HepG2 (cell line): ENCODE data around the gene CORO7. TPM values are rescaled to one million over a fixed set of nuclear protein-coding genes. Genes with fewer than 3 reads are reported as not detected.

ENCODE experiments used
- ATAC-seq: fragments of 200-7000 bp; cut with Tn5 transposase; 3 replicates; pipeline ENCODE4 v1.9.1; 2020; ENCODE audit warnings: mild to moderate bottlenecking, moderate library complexity
- BruUV-seq: library from RNA; stranded (reverse); fragments of 400-500 nt; replicated peaks from 2 replicates; lab custom pipeline; 2021; lab: Mats Ljungman, UMichigan
- CTCF ChIA-PET: fragments of 300-600 bp; formaldehyde crosslinking; extraction: SDS; loops from one replicate; lab custom pipeline; 2021; ENCODE audit warnings: low total read pairs, inconsistent platforms, low intra/inter-chr PET ratio; lab: Yijun Ruan, JAX
- POLR2A ChIA-PET: fragments of 350-600 bp; sonication (Branson Sonifier 250); formaldehyde crosslinking; loops from one replicate; lab custom pipeline; 2020; ENCODE audit warnings: antibody characterized with exemption, inconsistent platforms; lab: Yijun Ruan, JAX
- DNase-seq: peaks from one replicate; pipeline ENCODE4 v3.0.0-alpha.2; 2015; ENCODE audit warnings: low spot score
- FAIRE-seq: peaks from 3 replicates; lab custom pipeline; 2011; peaks lifted over from hg19 to GRCh38; lab: Jason Lieb, UNC
- H2AFZ ChIP-seq: one replicate; pipeline ENCODE4 v1.6.1; 2011; ENCODE audit warnings: low read length, inconsistent platforms
- H3K27ac ChIP-seq: fragments of 300-600 bp; 3 replicates; pipeline ENCODE4 v1.8.0; 2011; ENCODE audit warnings: mixed run types, mild to moderate bottlenecking, mixed read lengths, low read length, inconsistent platforms; ENCODE audit not compliant: insufficient read depth; ENCODE audit errors: extremely low read length
- H3K27me3 ChIP-seq, 2 experiments: fragments of 200-600 bp in 1 of 2; 2 replicates in 1 of 2; 3 replicates in 1 of 2; pipeline versions ENCODE4 v1.6.0 to v1.8.0; 2011; ENCODE audit warnings: low read length in 2 of 2, mild to moderate bottlenecking in 2 of 2, moderate library complexity in 2 of 2, inconsistent platforms in 1 of 2; ENCODE audit not compliant: insufficient read depth in 2 of 2, control insufficient read depth in 1 of 2
- H3K36me3 ChIP-seq, 2 experiments: fragments of 200-600 bp in 1 of 2; replicated peaks in 1 of 2; 2 replicates in 1 of 2; 3 replicates in 1 of 2; pipeline versions ENCODE4 v1.5.1 to v1.8.0; 2011; ENCODE audit warnings: low read length in 2 of 2, inconsistent platforms in 1 of 2; ENCODE audit not compliant: insufficient read depth in 2 of 2, control insufficient read depth in 1 of 2
- H3K4me1 ChIP-seq: 2 replicates; pipeline ENCODE4 v1.5.1; 2012; ENCODE audit warnings: low read length, inconsistent platforms; ENCODE audit not compliant: insufficient read depth
- H3K4me2 ChIP-seq: 2 replicates; pipeline ENCODE4 v1.6.0; 2011; ENCODE audit warnings: low read depth, low read length, inconsistent platforms
- H3K4me3 ChIP-seq, 3 experiments: fragments of 200-600 bp in 1 of 3; sonication (generic), shearing (Covaris generic) in 1 of 3; replicated peaks in 1 of 3; 2 replicates each; pipeline ENCODE4 v1.5.1; 2011 to 2016; ENCODE audit warnings: low read length in 3 of 3, inconsistent platforms in 2 of 3, low read depth in 2 of 3, mild to moderate bottlenecking in 2 of 3, control low read depth in 1 of 3, mixed read lengths in 1 of 3; ENCODE audit not compliant: insufficient read depth in 1 of 3
- H3K79me2 ChIP-seq: one replicate; pipeline ENCODE4 v1.6.1; 2011; ENCODE audit warnings: low read length, inconsistent platforms; ENCODE audit not compliant: insufficient read depth
- H3K9ac ChIP-seq: 2 replicates; pipeline ENCODE4 v1.6.0; 2011; ENCODE audit warnings: mild to moderate bottlenecking, low read depth, low read length, inconsistent platforms; ENCODE audit not compliant: insufficient read depth
- H3K9me3 ChIP-seq: 2 replicates; pipeline ENCODE4 v1.5.1; 2012; ENCODE audit warnings: mild to moderate bottlenecking, low read length
- H4K20me1 ChIP-seq: 2 replicates; pipeline ENCODE4 v1.6.0; 2011; ENCODE audit warnings: inconsistent platforms, mild to moderate bottlenecking, low read length, moderate library complexity; ENCODE audit not compliant: insufficient read depth
- CBFB ChIP-seq: sonication (generic); formaldehyde crosslinking; IDR thresholded peaks from 2 replicates; pipeline ENCODE4 v1.4.0; 2020; ENCODE audit warnings: missing genetic modification reagents
- HMGXB4 ChIP-seq, 2 experiments: sonication (generic) in 1 of 2; formaldehyde crosslinking in 1 of 2; IDR thresholded peaks; 2 replicates each; pipeline versions ENCODE4 v1.4.0 to v1.6.1; 2018 to 2020; ENCODE audit warnings: missing genetic modification reagents in 2 of 2, borderline replicate concordance in 1 of 2, low read depth in 1 of 2, mild to moderate bottlenecking in 1 of 2, missing biosample characterization in 1 of 2
- HNRNPL ChIP-seq: fragments of 200-400 bp; formaldehyde crosslinking; IDR thresholded peaks from 2 replicates; pipeline ENCODE4 v1.6.1; 2017; ENCODE audit warnings: mild to moderate bottlenecking, low read depth, low read length
- ISL2 ChIP-seq: sonication (generic); formaldehyde crosslinking; IDR thresholded peaks from 2 replicates; pipeline ENCODE4 v1.5.0; 2020; ENCODE audit warnings: missing genetic modification reagents
- JUND ChIP-seq: sonication (generic); formaldehyde crosslinking; IDR thresholded peaks from 2 replicates; pipeline ENCODE4 v1.8.0; 2022; ENCODE audit warnings: mild to moderate bottlenecking, missing genetic modification reagents
- KDM1A ChIP-seq: IDR thresholded peaks from 2 replicates; pipeline ENCODE4 v1.6.1; 2016; ENCODE audit warnings: missing compliant biosample characterization
- RFXAP ChIP-seq: sonication (generic); formaldehyde crosslinking; IDR thresholded peaks from 2 replicates; pipeline ENCODE4 v1.4.0; 2020; ENCODE audit warnings: missing genetic modification reagents, borderline replicate concordance
- SP4 ChIP-seq: sonication (generic); formaldehyde crosslinking; IDR thresholded peaks from 2 replicates; pipeline ENCODE4 v1.8.1; 2023; ENCODE audit warnings: mild to moderate bottlenecking, missing genetic modification reagents
- SPEN ChIP-seq: sonication (generic); formaldehyde crosslinking; IDR thresholded peaks from 2 replicates; pipeline ENCODE4 v1.5.1; 2020; ENCODE audit warnings: low read depth, mild to moderate bottlenecking, missing genetic modification reagents
- U2AF2 ChIP-seq: fragments of 200-400 bp; formaldehyde crosslinking; IDR thresholded peaks from 2 replicates; pipeline ENCODE4 v1.6.1; 2017; ENCODE audit warnings: low read depth, mild to moderate bottlenecking, low read length
- ZBTB26 ChIP-seq: IDR thresholded peaks from 2 replicates; pipeline ENCODE4 v1.6.1; 2016; ENCODE audit warnings: missing compliant biosample characterization, missing genetic modification reagents, borderline replicate concordance
- ZNF451 ChIP-seq: sonication (generic); formaldehyde crosslinking; IDR thresholded peaks from 2 replicates; pipeline ENCODE4 v1.5.0; 2020; ENCODE audit warnings: mild to moderate bottlenecking, missing genetic modification reagents
- ZNF564 ChIP-seq: sonication (generic); formaldehyde crosslinking; IDR thresholded peaks from 2 replicates; pipeline ENCODE4 v1.8.1; 2023; ENCODE audit warnings: mild to moderate bottlenecking, missing genetic modification reagents
- ZSCAN21 ChIP-seq: sonication (generic); formaldehyde crosslinking; IDR thresholded peaks from 2 replicates; pipeline ENCODE4 v1.8.0; 2022; ENCODE audit warnings: mild to moderate bottlenecking, missing genetic modification reagents, moderate library complexity, borderline replicate concordance
- WGBS: methylation state at CpG from one replicate; pipeline ENCODE4 v1.1.6; 2017; ENCODE audit warnings: low lambda C conversion rate; 5-methylcytosine and 5-hydroxymethylcytosine counted together
- in situ Hi-C: cut with HindIII; loops from 2 replicates; pipeline ENCODE4 v1.10.0; 2017; ENCODE audit warnings: low pct_unique_long_range_greater_than_20kb; ENCODE audit not compliant: extremely low pct_ligation_motif_present
- intact Hi-C: fragments of 100-400 bp; cut with micrococcal nuclease; formaldehyde crosslinking; loops from one replicate; pipeline ENCODE4 v1.10.0; 2022; ENCODE audit not compliant: unreplicated experiment
- polyA plus RNA-seq, 8 experiments: library from polyadenylated mRNA; depleted of rRNA in 3 of 8; stranded (reverse) in 7 of 8; unstranded in 1 of 8; fragments of >200 nt; fragmentation: Illumina TruSeq in 4 of 8; extraction: Trizol in 4 of 8; gene quantifications; 2 replicates each; pipeline versions ENCODE4 v1.2.1 to v1.2.3, GENCODE V29; 2011 to 2016; ENCODE audit warnings: low read depth in 4 of 8, missing spikeins in 1 of 8, mixed read lengths in 1 of 8; ENCODE audit not compliant: insufficient read depth in 1 of 8
- total RNA-seq, 5 experiments: library from RNA; depleted of rRNA; stranded (reverse); fragments of >200 nt; fragmentation: Illumina TruSeq; extraction: Trizol; gene quantifications; 2 replicates each; pipeline ENCODE4 v1.2.3, GENCODE V29; 2016; ENCODE audit warnings: low read depth in 1 of 5
- TF ChIP-seq, protein P1 (sequence below): sonication (generic); formaldehyde crosslinking; IDR thresholded peaks from 2 replicates; pipeline ENCODE4 v1.5.0; 2020; ENCODE audit warnings: mild to moderate bottlenecking, low read depth, missing genetic modification reagents, borderline replicate concordance
- TF ChIP-seq, protein P2 (sequence below): sonication (generic); formaldehyde crosslinking; IDR thresholded peaks from 2 replicates; pipeline ENCODE4 v1.8.1; 2023; ENCODE audit warnings: mild to moderate bottlenecking, missing genetic modification reagents

CORO7 gene
- total and polyA plus RNA-seq, 2 of the 13 experiments (the other 11 are each of a cell fraction or from before 2014, with no cell fraction given) = 9.9 to 14.3 TPM

DNA sequence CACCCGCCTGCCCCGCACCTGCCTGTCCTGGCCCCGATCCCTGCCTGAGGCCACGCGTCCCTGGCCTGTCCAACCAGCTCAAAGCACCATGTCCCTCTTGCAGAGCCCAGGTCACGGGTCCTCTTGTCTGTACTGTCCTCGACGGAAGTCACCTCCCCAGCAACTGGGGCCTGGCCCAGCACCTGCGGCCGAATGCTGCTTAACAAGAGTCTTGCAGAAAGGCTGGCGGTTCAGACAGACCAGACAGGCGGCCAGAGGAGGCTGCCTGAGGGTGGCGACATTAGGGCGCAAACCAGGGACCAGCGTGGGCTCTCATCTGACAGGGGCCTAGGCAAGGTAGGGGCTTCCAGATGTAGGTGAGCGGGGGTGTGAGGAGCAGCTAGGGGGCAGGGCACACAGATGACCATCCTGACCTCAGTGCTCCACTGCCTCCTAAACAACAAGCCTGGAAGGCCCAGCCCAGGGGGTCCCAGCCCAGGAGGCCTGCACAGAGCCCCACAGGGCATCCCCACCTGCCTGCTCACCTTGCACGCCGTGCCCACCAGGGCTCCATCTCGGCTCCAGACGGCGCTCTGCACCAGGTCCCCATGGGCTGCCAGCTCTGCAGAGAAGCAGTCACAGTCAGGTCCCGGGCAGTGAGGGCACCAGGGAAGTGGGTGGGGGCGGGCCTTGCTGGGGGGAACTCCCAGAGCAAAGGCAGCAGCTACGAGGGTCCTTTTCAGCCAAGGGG, 11.3 kb downstream of the CORO7 start (continued):
- TF ChIP-seq RFXAP (CRISPR knock-in tag) (no peak), ISL2 (CRISPR knock-in tag) (no peak), SPEN (CRISPR knock-in tag) (no peak), HNRNPL (no peak)

- DNase-seq = peak; percentile 51
- ChIA-PET POLR2A (interaction anchor here (0.8 kb wide), 1 partner anchor 56 kb away, joined by 3 read pairs; no protein-coding TSS in a partner anchor), CTCF (interaction anchor here (0.6 to 4.8 kb wide), 2 partner anchors 45 to 181 kb away, joined by 3 to 92 read pairs; no protein-coding TSS in a partner anchor)
- no TSS peak for BruUV-seq
- H3K4me2 ChIP-seq = no peak overlapping the region
- H4K20me1 ChIP-seq = no peaks in the 10 kb centered on the region
- peak; percentile 71 for ATAC-seq
- peaks cover 19% of the 10 kb centered on the region for H3K4me1 ChIP-seq
- in situ Hi-C loops (no loop called here), intact Hi-C loops (no loop called here)
- H3K36me3 ChIP-seq = peaks cover 1 to 20% of the 10 kb centered on the region in 2 experiments; a peak in 4 of 5 replicates
- no peak overlapping the region for H3K4me3 ChIP-seq
- H3K79me2 ChIP-seq = no peaks in the 10 kb centered on the region
- H3K9me3 ChIP-seq = no peaks in the 10 kb centered on the region
- no peak overlapping the region for H3K9ac ChIP-seq
- H3K27ac ChIP-seq = no peak overlapping the region
- FAIRE-seq = no peak
- WGBS = 91% methylated on average over 14 of the region's 20 CpGs
- no peaks in the 10 kb centered on the region for H3K27me3 ChIP-seq
- no peak overlapping the region for H2AFZ ChIP-seq
- TF ChIP-seq, protein P1, sequence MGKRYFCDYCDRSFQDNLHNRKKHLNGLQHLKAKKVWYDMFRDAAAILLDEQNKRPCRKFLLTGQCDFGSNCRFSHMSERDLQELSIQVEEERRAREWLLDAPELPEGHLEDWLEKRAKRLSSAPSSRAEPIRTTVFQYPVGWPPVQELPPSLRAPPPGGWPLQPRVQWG (CRISPR knock-in tag) = no peak
- TF ChIP-seq ZBTB26 (CRISPR knock-in tag) = no peak
- TF ChIP-seq ZNF451 = no peak
- TF ChIP-seq ZNF564 = no peak
- 0 out of 2 replicates have a peak, but pooled peaks have one; percentile 57 for TF ChIP-seq CBFB
- peak in 1 of 2 experiments; percentile 24; a peak in 1 of 4 replicates for TF ChIP-seq HMGXB4 (CRISPR knock-in tag; IDR thresholded peaks at IDR 0.05; ENCODE audit: borderline replicate concordance in 1 of 2, low read depth in 1 of 2)
- no peak for TF ChIP-seq U2AF2
- no peak for TF ChIP-seq ZSCAN21
- TF ChIP-seq, protein P2, sequence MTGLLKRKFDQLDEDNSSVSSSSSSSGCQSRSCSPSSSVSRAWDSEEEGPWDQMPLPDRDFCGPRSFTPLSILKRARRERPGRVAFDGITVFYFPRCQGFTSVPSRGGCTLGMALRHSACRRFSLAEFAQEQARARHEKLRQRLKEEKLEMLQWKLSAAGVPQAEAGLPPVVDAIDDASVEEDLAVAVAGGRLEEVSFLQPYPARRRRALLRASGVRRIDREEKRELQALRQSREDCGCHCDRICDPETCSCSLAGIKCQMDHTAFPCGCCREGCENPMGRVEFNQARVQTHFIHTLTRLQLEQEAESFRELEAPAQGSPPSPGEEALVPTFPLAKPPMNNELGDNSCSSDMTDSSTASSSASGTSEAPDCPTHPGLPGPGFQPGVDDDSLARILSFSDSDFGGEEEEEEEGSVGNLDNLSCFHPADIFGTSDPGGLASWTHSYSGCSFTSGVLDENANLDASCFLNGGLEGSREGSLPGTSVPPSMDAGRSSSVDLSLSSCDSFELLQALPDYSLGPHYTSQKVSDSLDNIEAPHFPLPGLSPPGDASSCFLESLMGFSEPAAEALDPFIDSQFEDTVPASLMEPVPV = no peak
- no peak for TF ChIP-seq JUND (CRISPR knock-in tag)
- TF ChIP-seq KDM1A = no peak
- TF ChIP-seq SP4 = no peak
Observed at GRCh38 chr16:4404247-4404966, 12.0 kb downstream of the CORO7 start.
